Kidney (tissue), 14 donors: ENCODE data around the gene COL21A1. TPM values are rescaled to one million over a fixed set of nuclear protein-coding genes. Genes with fewer than 3 reads are reported as not detected.
A peak's percentile ranks its signal among the peaks of the same experiment; 100 is the strongest.

Source experiments
- DNase-seq, 5 donors: peaks; one replicate each; pipeline ENCODE4 v3.0.0-alpha.2; 2013 to 2020
- FAIRE-seq: peaks from 2 replicates; lab custom pipeline; 2012; peaks lifted over from hg19 to GRCh38; lab: Jason Lieb, UNC
- H3K27ac ChIP-seq, 2 donors: one replicate each; pipeline ENCODE4 v1.7.0; 2013; ENCODE audit warnings: low read depth in 2 of 2, low read length in 2 of 2, inconsistent platforms in 1 of 2
- H3K27me3 ChIP-seq: one replicate; pipeline ENCODE4 v1.7.1; 2013; ENCODE audit warnings: low read length, inconsistent platforms; ENCODE audit not compliant: control insufficient read depth, insufficient read depth
- H3K36me3 ChIP-seq, 3 donors: one replicate each; pipeline versions ENCODE4 v1.7.0 to v1.7.1; 2013; ENCODE audit warnings: low read length in 3 of 3, control low read depth in 1 of 3, inconsistent platforms in 1 of 3; ENCODE audit not compliant: insufficient read depth in 3 of 3, control insufficient read depth in 2 of 3
- H3K4me1 ChIP-seq, 3 donors: one replicate each; pipeline versions ENCODE4 v1.7.0 to v1.7.1; 2013; ENCODE audit warnings: low read length in 3 of 3, inconsistent platforms in 1 of 3, low read depth in 1 of 3; ENCODE audit not compliant: control insufficient read depth in 2 of 3, insufficient read depth in 2 of 3
- H3K4me3 ChIP-seq, 3 donors: one replicate each; pipeline versions ENCODE4 v1.7.0 to v1.8.1; 2013; ENCODE audit warnings: low read length in 3 of 3, control low read depth in 1 of 3, inconsistent platforms in 1 of 3
- H3K9ac ChIP-seq, 3 donors: one replicate each; pipeline versions ENCODE4 v1.7.0 to v1.7.1; 2013; ENCODE audit warnings: low read length in 3 of 3, control low read depth in 1 of 3, inconsistent platforms in 1 of 3
- H3K9me3 ChIP-seq, 3 donors: one replicate each; pipeline versions ENCODE4 v1.7.0 to v1.7.1; 2013; ENCODE audit warnings: low read length in 3 of 3, control low read depth in 1 of 3, inconsistent platforms in 1 of 3; ENCODE audit not compliant: control insufficient read depth in 2 of 3, insufficient read depth in 1 of 3
- CTCF ChIP-seq: IDR thresholded peaks from 3 replicates; pipeline ENCODE4 v1.5.1; 2012; ENCODE audit warnings: mild to moderate bottlenecking, moderate library complexity, borderline replicate concordance; ENCODE audit not compliant: insufficient read depth; ENCODE audit errors: extremely low read depth
- intact Hi-C: fragments of 100-400 bp; cut with DNase I; formaldehyde crosslinking; loops from one replicate; pipeline ENCODE4 v1.11.1; 2022
- polyA plus RNA-seq: library from polyadenylated mRNA; stranded (reverse); fragments of 350-450 nt; fragmentation: Illumina TruSeq; extraction: RNeasy Lipid Tissue Mini Kit (QIAGEN cat#74804); gene quantifications from one replicate; pipeline ENCODE4 v1.2.3, GENCODE V29; 2014; ENCODE audit warnings: low read depth, low replicate concordance; ENCODE audit not compliant: insufficient read depth
- total RNA-seq: library from RNA; stranded (reverse); fragmentation: NEBNext Ultra II Directional; extraction: Animal tissue kit (Norgen Biotek cat#: 25700); gene quantifications from one replicate; pipeline ENCODE4 v1.2.1, GENCODE V29; 2021
- donor health status: control.
- donor health status: control.
- donor health status: control.
- donor health status: control.
- donor health status: control.
- donor health status: DM: yes; HTN: yes; CAD: no.
- donor health status: Normal renal cell carcinoma (clear cell type).

The COL21A1 gene
- total and polyA plus RNA-seq, 2 donors from 2014 or later: 1.6 to 3.1 TPM

DNA sequence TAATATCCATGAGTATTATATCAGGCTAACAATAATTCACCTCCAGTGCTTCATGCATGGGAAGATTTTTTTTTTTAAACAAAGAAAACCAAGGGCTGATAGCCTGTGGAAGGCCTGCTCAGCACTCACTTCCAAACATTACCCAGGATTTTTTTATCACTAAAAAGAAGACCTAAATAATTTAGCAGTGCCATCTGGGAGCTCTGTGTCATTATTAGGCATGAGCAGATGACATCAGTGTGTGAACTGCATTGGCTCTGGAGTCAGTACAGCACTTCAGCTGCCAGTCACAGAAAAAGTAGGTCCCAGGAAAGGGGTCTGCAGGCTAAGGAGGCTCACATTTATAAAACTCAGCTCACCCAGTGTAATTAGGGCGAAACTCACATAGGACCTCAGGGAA lies 94.8 kb downstream of the COL21A1 start:
- H3K9me3 ChIP-seq: no peaks in the 10 kb centered on the region
- TF ChIP-seq CTCF: no peak
- DNase-seq (no peak), FAIRE-seq (no peak)
- H3K4me3 ChIP-seq: no peak overlapping the region
- H3K9ac ChIP-seq: no peak overlapping the region
- intact Hi-C loops: no loop called here
- H3K27ac ChIP-seq: no peak overlapping the region
- H3K36me3 ChIP-seq: no peaks in the 10 kb centered on the region
- no peaks in the 10 kb centered on the region for H3K27me3 ChIP-seq
- H3K4me1 ChIP-seq: no peaks in the 10 kb centered on the region

DNA sequence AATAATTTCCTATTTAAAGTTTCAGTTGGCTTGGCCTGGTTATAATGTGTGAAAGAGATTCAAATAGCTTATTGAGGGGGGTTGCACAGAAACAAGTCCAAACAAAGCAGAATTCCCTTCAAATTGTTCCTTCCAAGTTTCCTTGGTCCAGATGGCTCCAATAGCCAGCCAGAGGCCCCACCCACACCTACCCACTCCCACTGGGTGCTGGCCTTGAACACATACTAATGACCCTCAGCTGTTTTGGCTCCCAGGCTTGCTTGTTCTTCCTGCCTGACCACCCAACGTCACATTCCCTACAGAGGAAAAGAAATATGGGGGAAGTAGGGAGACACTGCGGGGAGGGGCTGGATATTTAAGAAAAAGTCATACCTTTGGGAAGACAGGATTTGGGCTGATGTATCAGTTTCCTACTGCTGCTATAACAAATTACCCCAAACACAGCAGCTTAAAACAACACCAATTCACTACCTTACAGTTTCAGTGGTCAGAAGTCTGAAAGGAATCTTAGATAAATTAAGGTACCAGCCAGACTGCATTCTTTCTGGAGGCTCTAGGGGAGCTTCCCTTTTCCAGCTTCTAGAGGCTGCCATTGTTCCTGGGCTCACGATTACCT lies 95.7 kb downstream of the COL21A1 start:
- Histone ChIP-seq H3K4me3 (no peak overlapping the region), H3K27me3 (no peaks in the 10 kb centered on the region), H3K27ac (no peak overlapping the region), H3K4me1 (no peaks in the 10 kb centered on the region), H3K9ac (no peak overlapping the region), H3K36me3 (no peaks in the 10 kb centered on the region), H3K9me3 (no peaks in the 10 kb centered on the region)
- no peak for TF ChIP-seq CTCF
- intact Hi-C loops: no loop called here
- FAIRE-seq (no peak), DNase-seq (no peak)

DNA sequence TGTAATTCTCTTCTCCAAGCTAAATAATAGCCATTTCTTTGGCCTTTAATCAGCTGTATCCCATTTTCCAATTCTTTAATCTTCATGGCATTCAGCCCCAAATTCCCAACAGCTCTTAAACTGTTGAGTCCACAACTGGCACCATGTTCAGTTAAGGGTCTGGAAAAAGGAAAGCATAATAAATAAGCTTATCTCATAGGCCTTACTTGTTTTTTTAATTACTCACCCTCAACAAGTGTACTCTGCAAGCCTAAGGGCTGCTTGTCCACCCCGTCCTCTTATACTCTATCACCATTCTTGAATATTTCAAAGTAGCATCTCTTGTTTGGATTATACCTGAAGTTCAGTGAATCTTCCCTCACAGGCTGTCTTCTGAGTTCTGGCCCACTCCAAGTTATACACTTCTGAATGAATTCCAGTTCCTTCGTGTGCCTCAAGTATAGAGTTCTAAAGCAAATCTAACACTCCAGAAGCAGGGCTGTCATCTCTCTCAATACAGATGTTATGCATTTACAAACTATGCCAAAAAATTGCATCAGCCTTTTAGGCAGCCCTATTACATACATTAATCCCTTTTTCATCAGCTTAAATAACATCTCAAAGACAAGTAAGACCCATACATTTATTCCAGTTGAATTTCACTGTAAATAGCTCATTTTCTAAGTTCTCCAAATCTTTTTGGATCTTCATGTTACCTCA lies 98.7 kb downstream of the COL21A1 start:
- no peak for TF ChIP-seq CTCF
- no peaks in the 10 kb centered on the region for H3K4me1 ChIP-seq
- H3K9ac ChIP-seq: no peak overlapping the region
- H3K9me3 ChIP-seq: no peaks in the 10 kb centered on the region
- intact Hi-C loops: no loop called here
- H3K4me3 ChIP-seq: no peak overlapping the region
- H3K27me3 ChIP-seq: no peaks in the 10 kb centered on the region
- DNase-seq (peak in 1 of 5 donors; percentile 58), FAIRE-seq (no peak)
- H3K27ac ChIP-seq: no peak overlapping the region
- no peaks in the 10 kb centered on the region for H3K36me3 ChIP-seq
